Neural cell (in vitro differentiated cells): ENCODE results near the gene KRT86. TPM values are rescaled to one million over a fixed set of nuclear protein-coding genes. Genes with fewer than 3 reads are reported as not detected.

Source experiments
- H2AFZ ChIP-seq: fragments of 200-600, 300-800 bp; sonication (generic), shearing (Covaris generic); 2 replicates; pipeline ENCODE4 v1.6.0; 2014; ENCODE audit warnings: low read depth, mild to moderate bottlenecking, antibody characterized with exemption, low read length, moderate library complexity
- H3F3A ChIP-seq: fragments of 200-600 bp; shearing (Covaris generic); 2 replicates; pipeline ENCODE4 v1.6.1; 2016; ENCODE audit warnings: mild to moderate bottlenecking, moderate library complexity, mixed read lengths, antibody characterized with exemption, low read length; ENCODE audit not compliant: insufficient read depth, poor library complexity, severe bottlenecking
- H3K27ac ChIP-seq: fragments of 200-600, 300-800 bp; sonication (generic), shearing (Covaris generic); 2 replicates; pipeline ENCODE4 v1.5.1; 2014; ENCODE audit warnings: mild to moderate bottlenecking, low read length, moderate library complexity
- H3K27me3 ChIP-seq: fragments of 300-800, 200-600 bp; sonication (generic), shearing (Covaris generic); 2 replicates; pipeline ENCODE4 v1.6.0; 2014; ENCODE audit warnings: mild to moderate bottlenecking, low read depth, low read length, moderate library complexity; ENCODE audit not compliant: insufficient read depth
- H3K36me3 ChIP-seq: fragments of 300-800, 200-600 bp; sonication (generic), shearing (Covaris generic); 2 replicates; pipeline ENCODE4 v1.5.1; 2014; ENCODE audit warnings: mild to moderate bottlenecking, antibody characterized with exemption, low read length, moderate library complexity; ENCODE audit not compliant: insufficient read depth
- H3K4me2 ChIP-seq: fragments of 300-800, 200-600 bp; sonication (generic), shearing (Covaris generic); 2 replicates; pipeline ENCODE4 v1.6.0; 2014; ENCODE audit warnings: mild to moderate bottlenecking, low read length
- H3K4me3 ChIP-seq: fragments of 300-800, 200-600 bp; sonication (generic), shearing (Covaris generic); 2 replicates; pipeline ENCODE4 v1.5.1; 2014; ENCODE audit warnings: mild to moderate bottlenecking, low read length, moderate library complexity
- H3K79me2 ChIP-seq: fragments of 200-600 bp; shearing (Covaris generic); replicated peaks from 2 replicates; pipeline ENCODE4 v1.6.0; 2014; ENCODE audit warnings: mild to moderate bottlenecking, low read length, moderate library complexity; ENCODE audit not compliant: insufficient read depth
- H3K9ac ChIP-seq: fragments of 300-800, 200-600 bp; sonication (generic), shearing (Covaris generic); 2 replicates; pipeline ENCODE4 v1.6.1; 2016; ENCODE audit warnings: mild to moderate bottlenecking, low read length, mixed read lengths
- H3K9me2 ChIP-seq: fragments of 200-600 bp; shearing (Covaris generic); 2 replicates; pipeline ENCODE4 v1.6.1; 2016; ENCODE audit warnings: mild to moderate bottlenecking, low read length, mixed read lengths; ENCODE audit not compliant: insufficient read depth
- H3K9me3 ChIP-seq: fragments of 200-600, 300-800 bp; sonication (generic), shearing (Covaris generic); 2 replicates; pipeline ENCODE4 v1.6.1; 2016; ENCODE audit warnings: mild to moderate bottlenecking, mixed run types, low read length, moderate library complexity, mixed read lengths
- H4K20me1 ChIP-seq: fragments of 200-600 bp; shearing (Covaris generic); 2 replicates; pipeline ENCODE4 v1.6.1; 2016; ENCODE audit warnings: mild to moderate bottlenecking, mixed run types; ENCODE audit not compliant: insufficient read depth
- EP300 ChIP-seq: fragments of 450-650 bp; conservative IDR thresholded peaks from 2 replicates; pipeline ENCODE4 v1.6.1; 2014; ENCODE audit warnings: antibody characterized with exemption, mild to moderate bottlenecking, moderate library complexity; ENCODE audit not compliant: poor library complexity, severe bottlenecking
- EZH2 ChIP-seq: fragments of 200-600, 300-800 bp; shearing (Covaris generic), sonication (generic); IDR thresholded peaks from 2 replicates; pipeline ENCODE4 v1.6.1; 2014; ENCODE audit warnings: antibody characterized with exemption, low read length, borderline replicate concordance, mild to moderate bottlenecking; ENCODE audit not compliant: insufficient read depth, poor library complexity, severe bottlenecking
- MXI1 ChIP-seq: fragments of 450-650 bp; conservative IDR thresholded peaks from 2 replicates; pipeline ENCODE4 v1.6.1; 2014; ENCODE audit warnings: antibody characterized with exemption, mild to moderate bottlenecking; ENCODE audit not compliant: poor library complexity, severe bottlenecking
- POLR2AphosphoS5 ChIP-seq: IDR thresholded peaks from 2 replicates; pipeline ENCODE4 v1.6.1; 2012
- RAD21 ChIP-seq: fragments of 450-650 bp; conservative IDR thresholded peaks from 2 replicates; pipeline ENCODE4 v1.6.1; 2014; ENCODE audit warnings: antibody characterized with exemption, mild to moderate bottlenecking, moderate library complexity
- SMC3 ChIP-seq: fragments of 450-650 bp; conservative IDR thresholded peaks from 2 replicates; pipeline ENCODE4 v1.6.1; 2014; ENCODE audit warnings: antibody characterized with exemption, mild to moderate bottlenecking, moderate library complexity; ENCODE audit not compliant: poor library complexity
- TAF1 ChIP-seq: IDR thresholded peaks from 2 replicates; pipeline ENCODE4 v1.6.1; 2012; ENCODE audit warnings: low read depth
- polyA plus RNA-seq: library from polyadenylated mRNA; depleted of rRNA; stranded (reverse); fragments of >200 nt; gene quantifications from 2 replicates; pipeline ENCODE4 v1.2.3, GENCODE V29; 2014
- TF ChIP-seq, protein P1 (sequence below): fragments of 450-650 bp; IDR thresholded peaks from 2 replicates; pipeline ENCODE4 v1.5.1; 2014; ENCODE audit warnings: antibody characterized with exemption, mild to moderate bottlenecking, moderate library complexity; ENCODE audit not compliant: poor library complexity, severe bottlenecking
- TF ChIP-seq, protein P2 (sequence below): IDR thresholded peaks from 2 replicates; pipeline ENCODE4 v1.6.1; 2012; ENCODE audit warnings: borderline replicate concordance

The KRT86 gene
- polyA plus RNA-seq, 1 donor from 2014 or later = not detected

DNA sequence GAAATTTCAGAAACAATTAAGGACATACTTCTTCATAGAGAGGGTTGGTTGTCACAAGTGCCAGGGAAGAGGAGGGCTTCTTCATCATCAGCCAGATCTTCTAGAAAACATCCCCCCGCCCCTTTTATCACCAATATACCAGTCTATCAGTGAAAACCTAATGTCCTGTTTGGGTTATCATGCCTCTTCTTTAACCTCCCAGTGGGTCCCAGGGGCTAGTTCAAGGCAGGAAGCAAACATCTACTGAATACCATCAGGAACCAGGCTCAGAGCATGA lies 13.3 kb upstream of the KRT86 start:
- no peaks in the 10 kb centered on the region for H3F3A ChIP-seq
- H3K79me2 ChIP-seq = no peaks in the 10 kb centered on the region
- H3K36me3 ChIP-seq = no peaks in the 10 kb centered on the region
- H2AFZ ChIP-seq = no peak overlapping the region
- TF ChIP-seq EZH2 = no peak
- TF ChIP-seq, protein P1, sequence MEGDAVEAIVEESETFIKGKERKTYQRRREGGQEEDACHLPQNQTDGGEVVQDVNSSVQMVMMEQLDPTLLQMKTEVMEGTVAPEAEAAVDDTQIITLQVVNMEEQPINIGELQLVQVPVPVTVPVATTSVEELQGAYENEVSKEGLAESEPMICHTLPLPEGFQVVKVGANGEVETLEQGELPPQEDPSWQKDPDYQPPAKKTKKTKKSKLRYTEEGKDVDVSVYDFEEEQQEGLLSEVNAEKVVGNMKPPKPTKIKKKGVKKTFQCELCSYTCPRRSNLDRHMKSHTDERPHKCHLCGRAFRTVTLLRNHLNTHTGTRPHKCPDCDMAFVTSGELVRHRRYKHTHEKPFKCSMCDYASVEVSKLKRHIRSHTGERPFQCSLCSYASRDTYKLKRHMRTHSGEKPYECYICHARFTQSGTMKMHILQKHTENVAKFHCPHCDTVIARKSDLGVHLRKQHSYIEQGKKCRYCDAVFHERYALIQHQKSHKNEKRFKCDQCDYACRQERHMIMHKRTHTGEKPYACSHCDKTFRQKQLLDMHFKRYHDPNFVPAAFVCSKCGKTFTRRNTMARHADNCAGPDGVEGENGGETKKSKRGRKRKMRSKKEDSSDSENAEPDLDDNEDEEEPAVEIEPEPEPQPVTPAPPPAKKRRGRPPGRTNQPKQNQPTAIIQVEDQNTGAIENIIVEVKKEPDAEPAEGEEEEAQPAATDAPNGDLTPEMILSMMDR = no peak
- TF ChIP-seq, protein P2, sequence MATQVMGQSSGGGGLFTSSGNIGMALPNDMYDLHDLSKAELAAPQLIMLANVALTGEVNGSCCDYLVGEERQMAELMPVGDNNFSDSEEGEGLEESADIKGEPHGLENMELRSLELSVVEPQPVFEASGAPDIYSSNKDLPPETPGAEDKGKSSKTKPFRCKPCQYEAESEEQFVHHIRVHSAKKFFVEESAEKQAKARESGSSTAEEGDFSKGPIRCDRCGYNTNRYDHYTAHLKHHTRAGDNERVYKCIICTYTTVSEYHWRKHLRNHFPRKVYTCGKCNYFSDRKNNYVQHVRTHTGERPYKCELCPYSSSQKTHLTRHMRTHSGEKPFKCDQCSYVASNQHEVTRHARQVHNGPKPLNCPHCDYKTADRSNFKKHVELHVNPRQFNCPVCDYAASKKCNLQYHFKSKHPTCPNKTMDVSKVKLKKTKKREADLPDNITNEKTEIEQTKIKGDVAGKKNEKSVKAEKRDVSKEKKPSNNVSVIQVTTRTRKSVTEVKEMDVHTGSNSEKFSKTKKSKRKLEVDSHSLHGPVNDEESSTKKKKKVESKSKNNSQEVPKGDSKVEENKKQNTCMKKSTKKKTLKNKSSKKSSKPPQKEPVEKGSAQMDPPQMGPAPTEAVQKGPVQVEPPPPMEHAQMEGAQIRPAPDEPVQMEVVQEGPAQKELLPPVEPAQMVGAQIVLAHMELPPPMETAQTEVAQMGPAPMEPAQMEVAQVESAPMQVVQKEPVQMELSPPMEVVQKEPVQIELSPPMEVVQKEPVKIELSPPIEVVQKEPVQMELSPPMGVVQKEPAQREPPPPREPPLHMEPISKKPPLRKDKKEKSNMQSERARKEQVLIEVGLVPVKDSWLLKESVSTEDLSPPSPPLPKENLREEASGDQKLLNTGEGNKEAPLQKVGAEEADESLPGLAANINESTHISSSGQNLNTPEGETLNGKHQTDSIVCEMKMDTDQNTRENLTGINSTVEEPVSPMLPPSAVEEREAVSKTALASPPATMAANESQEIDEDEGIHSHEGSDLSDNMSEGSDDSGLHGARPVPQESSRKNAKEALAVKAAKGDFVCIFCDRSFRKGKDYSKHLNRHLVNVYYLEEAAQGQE = no peak
- TF ChIP-seq MXI1 = no peak
- TF ChIP-seq TAF1 = no peak
- no peak for TF ChIP-seq EP300
- no peak for TF ChIP-seq SMC3
- no peak for TF ChIP-seq POLR2AphosphoS5
- no peak for TF ChIP-seq RAD21
- H3K27ac ChIP-seq = no peak overlapping the region
- no peaks in the 10 kb centered on the region for H3K9me3 ChIP-seq
- H3K9ac ChIP-seq = no peak overlapping the region
- H3K4me3 ChIP-seq = no peak overlapping the region
- no peaks in the 10 kb centered on the region for H4K20me1 ChIP-seq
- H3K27me3 ChIP-seq = peaks cover 26% of the 10 kb centered on the region
- no peaks in the 10 kb centered on the region for H3K9me2 ChIP-seq
- no peak overlapping the region for H3K4me2 ChIP-seq

DNA sequence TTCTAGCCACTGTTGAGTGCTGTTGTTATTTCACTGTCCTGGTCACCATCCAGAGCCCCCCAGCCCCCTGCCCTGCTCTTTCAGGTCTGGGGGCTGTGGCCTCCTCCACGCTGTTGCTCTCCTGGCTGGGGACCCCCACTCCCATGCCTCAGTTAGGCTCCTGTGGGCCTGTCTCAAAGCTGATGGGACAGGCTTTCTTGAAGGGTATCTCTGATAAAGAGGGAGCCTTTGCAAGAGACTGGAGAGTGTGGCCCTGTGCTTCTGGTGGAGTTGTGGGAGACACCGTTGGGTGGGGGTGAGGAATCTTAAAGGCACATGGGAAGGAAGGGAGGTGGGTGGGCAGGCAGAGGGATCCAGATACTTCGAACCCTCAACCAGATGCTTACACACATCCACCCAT lies 12.2 kb upstream of the KRT86 start:
- no peaks in the 10 kb centered on the region for H3K9me2 ChIP-seq
- H3K9me3 ChIP-seq = no peaks in the 10 kb centered on the region
- H3F3A ChIP-seq = no peaks in the 10 kb centered on the region
- no peak overlapping the region for H2AFZ ChIP-seq
- H3K36me3 ChIP-seq = no peaks in the 10 kb centered on the region
- H3K4me3 ChIP-seq = no peak overlapping the region
- no peak overlapping the region for H3K4me2 ChIP-seq
- H3K27ac ChIP-seq = no peak overlapping the region
- H3K9ac ChIP-seq = no peak overlapping the region
- TF ChIP-seq MXI1 (no peak), EP300 (no peak), RAD21 (no peak), SMC3 (no peak), POLR2AphosphoS5 (no peak), EZH2 (no peak), TAF1 (no peak)
- TF ChIP-seq, protein P2 = no peak
- TF ChIP-seq, protein P1 = no peak
- no peaks in the 10 kb centered on the region for H4K20me1 ChIP-seq
- peaks cover 19% of the 10 kb centered on the region for H3K27me3 ChIP-seq
- H3K79me2 ChIP-seq = no peaks in the 10 kb centered on the region
